WTC11 (cell line): ENCODE results near the gene TBC1D23. TPM values are rescaled to one million over a fixed set of nuclear protein-coding genes. Genes with fewer than 3 reads are reported as not detected.

ENCODE experiments used
- CBFB ChIP-seq: sonication (generic); formaldehyde crosslinking; IDR thresholded peaks from 2 replicates; pipeline ENCODE4 v1.8.1; 2022; ENCODE audit warnings: mild to moderate bottlenecking, low read depth, missing genetic modification reagents
- ELF4 ChIP-seq: sonication (generic); formaldehyde crosslinking; IDR thresholded peaks from 2 replicates; pipeline ENCODE4 v1.8.1; 2022; ENCODE audit warnings: low read depth, mild to moderate bottlenecking, moderate library complexity, missing genetic modification reagents
- EMX1 ChIP-seq: fragments of 250-450 bp; sonication (Bioruptor Pico); IDR thresholded peaks from 2 replicates; pipeline ENCODE4 v1.8.0; 2021; ENCODE audit warnings: mild to moderate bottlenecking
- GTF2I ChIP-seq: fragments of 250-450 bp; sonication (Bioruptor Pico); conservative IDR thresholded peaks from 2 replicates; pipeline ENCODE4 v1.4.0; 2021; ENCODE audit warnings: mild to moderate bottlenecking
- IRF2 ChIP-seq: sonication (generic); formaldehyde crosslinking; IDR thresholded peaks from 2 replicates; pipeline ENCODE4 v1.8.0; 2022; ENCODE audit warnings: low read depth, missing genetic modification reagents, borderline replicate concordance
- NFE2L1 ChIP-seq: sonication (generic); formaldehyde crosslinking; IDR thresholded peaks from 2 replicates; pipeline ENCODE4 v1.8.1; 2023; ENCODE audit warnings: missing genetic modification reagents
- OVOL2 ChIP-seq: fragments of 250-450 bp; sonication (Bioruptor Pico); IDR thresholded peaks from 2 replicates; pipeline ENCODE4 v1.9.0; 2021; ENCODE audit warnings: mild to moderate bottlenecking, borderline replicate concordance
- TEAD1 ChIP-seq: sonication (generic); formaldehyde crosslinking; IDR thresholded peaks from 2 replicates; pipeline ENCODE4 v1.8.0; 2022; ENCODE audit warnings: mild to moderate bottlenecking, missing genetic modification reagents
- ZNF121 ChIP-seq: sonication (generic); formaldehyde crosslinking; IDR thresholded peaks from 2 replicates; pipeline ENCODE4 v1.8.0; 2023; ENCODE audit warnings: missing genetic modification reagents
- ZNF219 ChIP-seq: sonication (generic); formaldehyde crosslinking; IDR thresholded peaks from 2 replicates; pipeline ENCODE4 v1.8.0; 2023; ENCODE audit warnings: missing genetic modification reagents, mild to moderate bottlenecking, borderline replicate concordance
- ZNF416 ChIP-seq: fragments of 250-450 bp; sonication (Bioruptor Pico); IDR thresholded peaks from 2 replicates; pipeline ENCODE4 v1.9.0; 2021; ENCODE audit warnings: mild to moderate bottlenecking, inconsistent platforms
- total RNA-seq: library from RNA; stranded (reverse); gene quantifications from 3 replicates; pipeline ENCODE4 v1.2.3, GENCODE V29; 2021
- TF ChIP-seq, protein P1 (sequence below): fragments of 250-450 bp; sonication (Bioruptor Pico); conservative IDR thresholded peaks from 2 replicates; pipeline ENCODE4 v1.9.0; 2021; ENCODE audit warnings: mild to moderate bottlenecking
- TF ChIP-seq, protein P2 (sequence below): sonication (generic); formaldehyde crosslinking; IDR thresholded peaks from 2 replicates; pipeline ENCODE4 v1.8.1; 2022; ENCODE audit warnings: low read depth, missing genetic modification reagents, borderline replicate concordance
- TF ChIP-seq, protein P3 (sequence below): fragments of 250-450 bp; sonication (Bioruptor Pico); IDR thresholded peaks from 2 replicates; pipeline ENCODE4 v1.9.0; 2021; ENCODE audit warnings: mild to moderate bottlenecking
- TF ChIP-seq, protein P4 (sequence below): sonication (generic); formaldehyde crosslinking; IDR thresholded peaks from 2 replicates; pipeline ENCODE4 v1.8.0; 2023; ENCODE audit warnings: mild to moderate bottlenecking, missing genetic modification reagents
- TF ChIP-seq, protein P5 (sequence below): sonication (generic); formaldehyde crosslinking; IDR thresholded peaks from 2 replicates; pipeline ENCODE4 v1.8.1; 2022; ENCODE audit warnings: mild to moderate bottlenecking, moderate library complexity, missing genetic modification reagents
- TF ChIP-seq, protein P6 (sequence below): sonication (generic); formaldehyde crosslinking; IDR thresholded peaks from 2 replicates; pipeline ENCODE4 v1.8.1; 2023; ENCODE audit warnings: mild to moderate bottlenecking, missing genetic modification reagents
- TF ChIP-seq, protein P7 (sequence below): sonication (generic); formaldehyde crosslinking; IDR thresholded peaks from 2 replicates; pipeline ENCODE4 v1.8.1; 2022; ENCODE audit warnings: low read depth, mild to moderate bottlenecking, moderate library complexity, missing genetic modification reagents, borderline replicate concordance
- TF ChIP-seq, protein P8 (sequence below): sonication (generic); formaldehyde crosslinking; IDR thresholded peaks from 2 replicates; pipeline ENCODE4 v1.8.1; 2023; ENCODE audit warnings: mild to moderate bottlenecking, missing genetic modification reagents, moderate library complexity
- TF ChIP-seq, protein P9 (sequence below): fragments of 250-450 bp; sonication (Bioruptor Pico); IDR thresholded peaks from 2 replicates; pipeline ENCODE4 v1.9.0; 2021; ENCODE audit warnings: mild to moderate bottlenecking, borderline replicate concordance
- TF ChIP-seq, protein P10 (sequence below): sonication (generic); formaldehyde crosslinking; conservative IDR thresholded peaks from 2 replicates; pipeline ENCODE4 v1.8.1; 2022; ENCODE audit warnings: mild to moderate bottlenecking, missing genetic modification reagents

Gene TBC1D23
- total RNA-seq, 1 experiment from 2014 or later, result 73.6 TPM

DNA sequence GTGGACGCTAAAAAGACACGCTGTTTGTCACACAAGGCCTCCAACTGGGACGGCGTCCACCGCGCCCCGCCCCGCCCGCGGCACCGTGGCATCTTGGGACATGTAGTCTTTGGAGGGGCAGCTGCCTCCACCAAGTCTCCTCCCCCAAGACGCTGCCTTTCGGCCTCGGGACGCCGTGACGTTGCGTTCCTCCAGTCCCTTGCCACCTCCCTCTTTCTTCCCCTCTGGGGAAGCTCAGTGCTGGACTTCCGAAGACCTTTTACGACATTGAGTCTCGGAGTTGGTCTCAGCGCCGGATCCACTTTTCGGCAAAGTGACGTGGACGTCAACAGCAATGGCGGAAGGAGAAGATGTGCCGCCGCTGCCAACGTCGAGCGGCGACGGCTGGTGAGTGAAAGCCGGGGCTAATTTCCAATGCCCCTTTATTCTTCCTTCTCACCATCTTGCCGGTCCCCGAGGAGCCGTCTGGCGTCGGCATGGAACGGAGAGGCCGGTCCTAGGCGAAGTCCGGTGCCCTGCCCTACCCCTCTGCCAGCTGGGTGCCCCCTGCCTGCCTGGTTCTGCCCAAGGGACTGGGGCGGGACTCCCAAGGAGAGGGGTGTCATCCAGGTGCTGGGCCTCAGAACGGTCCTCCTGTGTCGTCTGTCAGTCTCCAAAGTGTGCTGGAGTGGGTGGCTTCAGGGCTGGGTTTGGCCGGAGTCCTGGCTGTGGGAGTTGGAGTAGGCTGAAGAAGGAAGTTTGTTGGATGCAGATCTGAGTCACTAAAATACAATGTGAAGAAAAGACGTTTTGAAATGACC lies at the start of gene TBC1D23 (continued):
- TF ChIP-seq, protein P1, sequence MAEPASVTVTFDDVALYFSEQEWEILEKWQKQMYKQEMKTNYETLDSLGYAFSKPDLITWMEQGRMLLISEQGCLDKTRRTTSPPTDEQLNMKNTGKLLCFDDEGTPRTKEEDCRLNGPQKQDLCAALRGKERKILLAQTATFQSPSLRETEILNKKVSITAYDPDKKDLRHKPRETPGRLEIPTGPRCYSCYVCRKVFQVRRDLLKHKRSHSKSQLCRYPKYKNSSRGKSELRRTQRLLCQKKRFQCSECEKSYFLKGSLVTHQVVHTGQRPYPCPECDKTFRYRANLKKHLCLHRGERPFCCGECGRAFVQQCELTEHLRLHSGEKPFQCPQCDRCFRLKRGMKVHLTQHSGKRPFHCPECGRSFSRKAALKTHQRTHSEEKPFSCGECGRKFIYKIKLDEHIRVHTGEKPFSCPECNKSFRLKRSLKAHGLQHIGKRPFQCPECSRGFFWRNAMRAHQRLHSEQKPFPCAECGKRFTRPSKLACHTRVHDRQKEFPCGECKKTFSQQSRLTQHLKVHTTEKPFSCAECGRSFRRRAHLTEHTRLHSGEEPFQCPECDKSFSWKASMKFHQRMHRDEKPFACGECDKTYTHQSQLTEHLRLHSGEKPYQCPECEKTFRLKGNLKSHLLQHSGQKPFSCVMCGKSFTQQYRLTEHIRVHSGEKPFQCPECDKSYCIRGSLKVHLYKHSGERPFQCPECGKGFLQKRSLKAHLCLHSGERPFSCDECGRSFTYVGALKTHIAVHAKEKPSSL, result no peak
- no peak for TF ChIP-seq GTF2I (CRISPR knock-in tag)
- no peak for TF ChIP-seq ZNF416
- TF ChIP-seq ZNF219 (CRISPR knock-in tag), result no peak
- TF ChIP-seq ZNF121 (CRISPR knock-in tag), result no peak
- TF ChIP-seq, protein P2, sequence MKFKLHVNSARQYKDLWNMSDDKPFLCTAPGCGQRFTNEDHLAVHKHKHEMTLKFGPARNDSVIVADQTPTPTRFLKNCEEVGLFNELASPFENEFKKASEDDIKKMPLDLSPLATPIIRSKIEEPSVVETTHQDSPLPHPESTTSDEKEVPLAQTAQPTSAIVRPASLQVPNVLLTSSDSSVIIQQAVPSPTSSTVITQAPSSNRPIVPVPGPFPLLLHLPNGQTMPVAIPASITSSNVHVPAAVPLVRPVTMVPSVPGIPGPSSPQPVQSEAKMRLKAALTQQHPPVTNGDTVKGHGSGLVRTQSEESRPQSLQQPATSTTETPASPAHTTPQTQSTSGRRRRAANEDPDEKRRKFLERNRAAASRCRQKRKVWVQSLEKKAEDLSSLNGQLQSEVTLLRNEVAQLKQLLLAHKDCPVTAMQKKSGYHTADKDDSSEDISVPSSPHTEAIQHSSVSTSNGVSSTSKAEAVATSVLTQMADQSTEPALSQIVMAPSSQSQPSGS (CRISPR knock-in tag), result no peak
- TF ChIP-seq, protein P3, sequence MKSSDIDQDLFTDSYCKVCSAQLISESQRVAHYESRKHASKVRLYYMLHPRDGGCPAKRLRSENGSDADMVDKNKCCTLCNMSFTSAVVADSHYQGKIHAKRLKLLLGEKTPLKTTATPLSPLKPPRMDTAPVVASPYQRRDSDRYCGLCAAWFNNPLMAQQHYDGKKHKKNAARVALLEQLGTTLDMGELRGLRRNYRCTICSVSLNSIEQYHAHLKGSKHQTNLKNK, result no peak
- no peak for TF ChIP-seq IRF2
- TF ChIP-seq, protein P4, sequence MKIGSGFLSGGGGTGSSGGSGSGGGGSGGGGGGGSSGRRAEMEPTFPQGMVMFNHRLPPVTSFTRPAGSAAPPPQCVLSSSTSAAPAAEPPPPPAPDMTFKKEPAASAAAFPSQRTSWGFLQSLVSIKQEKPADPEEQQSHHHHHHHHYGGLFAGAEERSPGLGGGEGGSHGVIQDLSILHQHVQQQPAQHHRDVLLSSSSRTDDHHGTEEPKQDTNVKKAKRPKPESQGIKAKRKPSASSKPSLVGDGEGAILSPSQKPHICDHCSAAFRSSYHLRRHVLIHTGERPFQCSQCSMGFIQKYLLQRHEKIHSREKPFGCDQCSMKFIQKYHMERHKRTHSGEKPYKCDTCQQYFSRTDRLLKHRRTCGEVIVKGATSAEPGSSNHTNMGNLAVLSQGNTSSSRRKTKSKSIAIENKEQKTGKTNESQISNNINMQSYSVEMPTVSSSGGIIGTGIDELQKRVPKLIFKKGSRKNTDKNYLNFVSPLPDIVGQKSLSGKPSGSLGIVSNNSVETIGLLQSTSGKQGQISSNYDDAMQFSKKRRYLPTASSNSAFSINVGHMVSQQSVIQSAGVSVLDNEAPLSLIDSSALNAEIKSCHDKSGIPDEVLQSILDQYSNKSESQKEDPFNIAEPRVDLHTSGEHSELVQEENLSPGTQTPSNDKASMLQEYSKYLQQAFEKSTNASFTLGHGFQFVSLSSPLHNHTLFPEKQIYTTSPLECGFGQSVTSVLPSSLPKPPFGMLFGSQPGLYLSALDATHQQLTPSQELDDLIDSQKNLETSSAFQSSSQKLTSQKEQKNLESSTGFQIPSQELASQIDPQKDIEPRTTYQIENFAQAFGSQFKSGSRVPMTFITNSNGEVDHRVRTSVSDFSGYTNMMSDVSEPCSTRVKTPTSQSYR (CRISPR knock-in tag), result no peak
- TF ChIP-seq TEAD1 (CRISPR knock-in tag), result peak; percentile 48; the same call in 1 of the 2 replicates
- TF ChIP-seq CBFB (CRISPR knock-in tag), result peak; percentile 89; the same call in 1 of the 2 replicates
- TF ChIP-seq, protein P5, sequence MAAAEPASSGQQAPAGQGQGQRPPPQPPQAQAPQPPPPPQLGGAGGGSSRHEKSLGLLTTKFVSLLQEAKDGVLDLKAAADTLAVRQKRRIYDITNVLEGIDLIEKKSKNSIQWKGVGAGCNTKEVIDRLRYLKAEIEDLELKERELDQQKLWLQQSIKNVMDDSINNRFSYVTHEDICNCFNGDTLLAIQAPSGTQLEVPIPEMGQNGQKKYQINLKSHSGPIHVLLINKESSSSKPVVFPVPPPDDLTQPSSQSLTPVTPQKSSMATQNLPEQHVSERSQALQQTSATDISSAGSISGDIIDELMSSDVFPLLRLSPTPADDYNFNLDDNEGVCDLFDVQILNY (CRISPR knock-in tag), result no peak
- TF ChIP-seq, protein P6, sequence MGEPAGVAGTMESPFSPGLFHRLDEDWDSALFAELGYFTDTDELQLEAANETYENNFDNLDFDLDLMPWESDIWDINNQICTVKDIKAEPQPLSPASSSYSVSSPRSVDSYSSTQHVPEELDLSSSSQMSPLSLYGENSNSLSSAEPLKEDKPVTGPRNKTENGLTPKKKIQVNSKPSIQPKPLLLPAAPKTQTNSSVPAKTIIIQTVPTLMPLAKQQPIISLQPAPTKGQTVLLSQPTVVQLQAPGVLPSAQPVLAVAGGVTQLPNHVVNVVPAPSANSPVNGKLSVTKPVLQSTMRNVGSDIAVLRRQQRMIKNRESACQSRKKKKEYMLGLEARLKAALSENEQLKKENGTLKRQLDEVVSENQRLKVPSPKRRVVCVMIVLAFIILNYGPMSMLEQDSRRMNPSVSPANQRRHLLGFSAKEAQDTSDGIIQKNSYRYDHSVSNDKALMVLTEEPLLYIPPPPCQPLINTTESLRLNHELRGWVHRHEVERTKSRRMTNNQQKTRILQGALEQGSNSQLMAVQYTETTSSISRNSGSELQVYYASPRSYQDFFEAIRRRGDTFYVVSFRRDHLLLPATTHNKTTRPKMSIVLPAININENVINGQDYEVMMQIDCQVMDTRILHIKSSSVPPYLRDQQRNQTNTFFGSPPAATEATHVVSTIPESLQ (CRISPR knock-in tag), result no peak
- TF ChIP-seq EMX1, result no peak
- TF ChIP-seq, protein P7, sequence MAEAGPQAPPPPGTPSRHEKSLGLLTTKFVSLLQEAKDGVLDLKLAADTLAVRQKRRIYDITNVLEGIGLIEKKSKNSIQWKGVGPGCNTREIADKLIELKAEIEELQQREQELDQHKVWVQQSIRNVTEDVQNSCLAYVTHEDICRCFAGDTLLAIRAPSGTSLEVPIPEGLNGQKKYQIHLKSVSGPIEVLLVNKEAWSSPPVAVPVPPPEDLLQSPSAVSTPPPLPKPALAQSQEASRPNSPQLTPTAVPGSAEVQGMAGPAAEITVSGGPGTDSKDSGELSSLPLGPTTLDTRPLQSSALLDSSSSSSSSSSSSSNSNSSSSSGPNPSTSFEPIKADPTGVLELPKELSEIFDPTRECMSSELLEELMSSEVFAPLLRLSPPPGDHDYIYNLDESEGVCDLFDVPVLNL (CRISPR knock-in tag), result no peak
- TF ChIP-seq, protein P8, sequence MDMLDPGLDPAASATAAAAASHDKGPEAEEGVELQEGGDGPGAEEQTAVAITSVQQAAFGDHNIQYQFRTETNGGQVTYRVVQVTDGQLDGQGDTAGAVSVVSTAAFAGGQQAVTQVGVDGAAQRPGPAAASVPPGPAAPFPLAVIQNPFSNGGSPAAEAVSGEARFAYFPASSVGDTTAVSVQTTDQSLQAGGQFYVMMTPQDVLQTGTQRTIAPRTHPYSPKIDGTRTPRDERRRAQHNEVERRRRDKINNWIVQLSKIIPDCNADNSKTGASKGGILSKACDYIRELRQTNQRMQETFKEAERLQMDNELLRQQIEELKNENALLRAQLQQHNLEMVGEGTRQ (CRISPR knock-in tag), result peak; percentile 43; the same call in 1 of the 2 replicates
- TF ChIP-seq, protein P9, sequence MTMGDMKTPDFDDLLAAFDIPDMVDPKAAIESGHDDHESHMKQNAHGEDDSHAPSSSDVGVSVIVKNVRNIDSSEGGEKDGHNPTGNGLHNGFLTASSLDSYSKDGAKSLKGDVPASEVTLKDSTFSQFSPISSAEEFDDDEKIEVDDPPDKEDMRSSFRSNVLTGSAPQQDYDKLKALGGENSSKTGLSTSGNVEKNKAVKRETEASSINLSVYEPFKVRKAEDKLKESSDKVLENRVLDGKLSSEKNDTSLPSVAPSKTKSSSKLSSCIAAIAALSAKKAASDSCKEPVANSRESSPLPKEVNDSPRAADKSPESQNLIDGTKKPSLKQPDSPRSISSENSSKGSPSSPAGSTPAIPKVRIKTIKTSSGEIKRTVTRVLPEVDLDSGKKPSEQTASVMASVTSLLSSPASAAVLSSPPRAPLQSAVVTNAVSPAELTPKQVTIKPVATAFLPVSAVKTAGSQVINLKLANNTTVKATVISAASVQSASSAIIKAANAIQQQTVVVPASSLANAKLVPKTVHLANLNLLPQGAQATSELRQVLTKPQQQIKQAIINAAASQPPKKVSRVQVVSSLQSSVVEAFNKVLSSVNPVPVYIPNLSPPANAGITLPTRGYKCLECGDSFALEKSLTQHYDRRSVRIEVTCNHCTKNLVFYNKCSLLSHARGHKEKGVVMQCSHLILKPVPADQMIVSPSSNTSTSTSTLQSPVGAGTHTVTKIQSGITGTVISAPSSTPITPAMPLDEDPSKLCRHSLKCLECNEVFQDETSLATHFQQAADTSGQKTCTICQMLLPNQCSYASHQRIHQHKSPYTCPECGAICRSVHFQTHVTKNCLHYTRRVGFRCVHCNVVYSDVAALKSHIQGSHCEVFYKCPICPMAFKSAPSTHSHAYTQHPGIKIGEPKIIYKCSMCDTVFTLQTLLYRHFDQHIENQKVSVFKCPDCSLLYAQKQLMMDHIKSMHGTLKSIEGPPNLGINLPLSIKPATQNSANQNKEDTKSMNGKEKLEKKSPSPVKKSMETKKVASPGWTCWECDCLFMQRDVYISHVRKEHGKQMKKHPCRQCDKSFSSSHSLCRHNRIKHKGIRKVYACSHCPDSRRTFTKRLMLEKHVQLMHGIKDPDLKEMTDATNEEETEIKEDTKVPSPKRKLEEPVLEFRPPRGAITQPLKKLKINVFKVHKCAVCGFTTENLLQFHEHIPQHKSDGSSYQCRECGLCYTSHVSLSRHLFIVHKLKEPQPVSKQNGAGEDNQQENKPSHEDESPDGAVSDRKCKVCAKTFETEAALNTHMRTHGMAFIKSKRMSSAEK (CRISPR knock-in tag), result no peak
- TF ChIP-seq, protein P10, sequence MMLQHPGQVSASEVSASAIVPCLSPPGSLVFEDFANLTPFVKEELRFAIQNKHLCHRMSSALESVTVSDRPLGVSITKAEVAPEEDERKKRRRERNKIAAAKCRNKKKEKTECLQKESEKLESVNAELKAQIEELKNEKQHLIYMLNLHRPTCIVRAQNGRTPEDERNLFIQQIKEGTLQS (CRISPR knock-in tag), result no peak
- TF ChIP-seq ELF4 (CRISPR knock-in tag), result no peak
- TF ChIP-seq OVOL2 (CRISPR knock-in tag), result no peak
- no peak for TF ChIP-seq NFE2L1 (CRISPR knock-in tag)
